DND-41 (cell line): Measurements from ENCODE around the gene SLC30A10.
"Not testable (repeated sequence)": the region's sequence is repeated elsewhere in the genome, so short reads cannot be mapped to it uniquely, and the experiment has no call there.

Experiments used
- ATAC-seq: fragments of 200-7000 bp; cut with Tn5 transposase; 3 replicates; pipeline ENCODE4 v1.9.1; 2021; ENCODE audit warnings: low read depth; ENCODE audit not compliant: insufficient read depth
- DNase-seq: peaks from one replicate; pipeline ENCODE4 v3.0.0-alpha.2; 2020
- H2AFZ ChIP-seq: 2 replicates; pipeline ENCODE4 v1.6.0; 2012; ENCODE audit warnings: low read depth, low read length
- H3K27ac ChIP-seq: 2 replicates; pipeline ENCODE4 v1.5.1; 2012; ENCODE audit warnings: low read length, inconsistent platforms
- H3K27me3 ChIP-seq: fragments of 200-600 bp; sonication (generic); 2 replicates; pipeline ENCODE4 v1.6.0; 2012; ENCODE audit warnings: low read length, mild to moderate bottlenecking, inconsistent platforms; ENCODE audit not compliant: insufficient read depth, poor library complexity
- H3K36me3 ChIP-seq: 2 replicates; pipeline ENCODE4 v1.5.1; 2012; ENCODE audit warnings: low read length, inconsistent platforms; ENCODE audit not compliant: insufficient read depth
- H3K4me1 ChIP-seq: 2 replicates; pipeline ENCODE4 v1.5.1; 2012; ENCODE audit warnings: mild to moderate bottlenecking, low read length; ENCODE audit not compliant: insufficient read depth
- H3K4me2 ChIP-seq: 2 replicates; pipeline ENCODE4 v1.6.0; 2012; ENCODE audit warnings: mild to moderate bottlenecking, moderate library complexity, low read length, inconsistent platforms; ENCODE audit not compliant: insufficient read depth
- H3K4me3 ChIP-seq, 2 experiments: fragments of 200-600 bp in 1 of 2; shearing (Covaris generic) in 1 of 2; 2 replicates each; pipeline ENCODE4 v1.5.1; 2012 to 2016; ENCODE audit warnings: inconsistent platforms in 2 of 2, low read length in 2 of 2, mild to moderate bottlenecking in 2 of 2, low read depth in 1 of 2, moderate library complexity in 1 of 2
- H3K79me2 ChIP-seq: 2 replicates; pipeline ENCODE4 v1.6.0; 2012; ENCODE audit warnings: low read length, inconsistent platforms; ENCODE audit not compliant: insufficient read depth
- H3K9ac ChIP-seq: 2 replicates; pipeline ENCODE4 v1.6.0; 2012; ENCODE audit warnings: low read depth, mild to moderate bottlenecking, inconsistent platforms, low read length, moderate library complexity
- H3K9me3 ChIP-seq: 2 replicates; pipeline ENCODE4 v1.5.1; 2012; ENCODE audit warnings: low read length, moderate library complexity, mild to moderate bottlenecking, inconsistent platforms; ENCODE audit not compliant: insufficient read depth, severe bottlenecking
- H4K20me1 ChIP-seq: 2 replicates; pipeline ENCODE4 v1.6.0; 2012; ENCODE audit warnings: low read length; ENCODE audit not compliant: insufficient read depth
- EZH2 ChIP-seq: IDR thresholded peaks from 3 replicates; pipeline ENCODE4 v1.6.1; 2012; ENCODE audit warnings: borderline replicate concordance, low read depth, mild to moderate bottlenecking, moderate library complexity, low read length, inconsistent platforms; ENCODE audit not compliant: severe bottlenecking
- TF ChIP-seq, protein P1 (sequence below): IDR thresholded peaks from 2 replicates; pipeline ENCODE4 v1.5.1; 2012; ENCODE audit warnings: borderline replicate concordance, low read length, moderate library complexity, mild to moderate bottlenecking; ENCODE audit not compliant: poor library complexity, severe bottlenecking; ENCODE audit errors: extremely low read depth

Gene SLC30A10

DNA sequence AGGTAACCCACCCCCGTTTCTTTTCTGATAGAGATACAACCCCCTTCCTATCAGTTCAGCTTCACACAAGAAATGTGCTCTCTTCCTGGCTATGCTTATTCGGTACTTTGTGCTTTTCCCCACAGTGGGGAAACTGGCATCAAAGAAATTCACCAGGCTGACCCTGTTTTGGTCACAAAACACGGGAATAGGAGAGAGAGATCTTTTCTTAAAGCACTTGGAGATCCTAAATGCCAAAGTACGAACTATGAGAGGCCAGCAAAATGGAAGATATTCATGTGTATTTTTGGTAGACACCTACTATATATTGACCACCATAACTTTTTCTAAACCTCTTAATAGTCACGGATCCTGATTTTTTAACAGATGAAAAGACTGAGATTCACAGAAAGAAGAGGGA, 30.0 kb downstream of the SLC30A10 start:
- Histone ChIP-seq H3K79me2 (no peaks in the 10 kb centered on the region), H3K36me3 (no peaks in the 10 kb centered on the region), H3K9me3 (no peaks in the 10 kb centered on the region), H4K20me1 (no peaks in the 10 kb centered on the region), H3K4me1 (no peaks in the 10 kb centered on the region), H3K27ac (no peak overlapping the region), H3K4me2 (no peak overlapping the region), H3K4me3 (no peak overlapping the region), H3K9ac (no peak overlapping the region), H2AFZ (no peak overlapping the region), H3K27me3 (no peaks in the 10 kb centered on the region)
- TF ChIP-seq, protein P1, sequence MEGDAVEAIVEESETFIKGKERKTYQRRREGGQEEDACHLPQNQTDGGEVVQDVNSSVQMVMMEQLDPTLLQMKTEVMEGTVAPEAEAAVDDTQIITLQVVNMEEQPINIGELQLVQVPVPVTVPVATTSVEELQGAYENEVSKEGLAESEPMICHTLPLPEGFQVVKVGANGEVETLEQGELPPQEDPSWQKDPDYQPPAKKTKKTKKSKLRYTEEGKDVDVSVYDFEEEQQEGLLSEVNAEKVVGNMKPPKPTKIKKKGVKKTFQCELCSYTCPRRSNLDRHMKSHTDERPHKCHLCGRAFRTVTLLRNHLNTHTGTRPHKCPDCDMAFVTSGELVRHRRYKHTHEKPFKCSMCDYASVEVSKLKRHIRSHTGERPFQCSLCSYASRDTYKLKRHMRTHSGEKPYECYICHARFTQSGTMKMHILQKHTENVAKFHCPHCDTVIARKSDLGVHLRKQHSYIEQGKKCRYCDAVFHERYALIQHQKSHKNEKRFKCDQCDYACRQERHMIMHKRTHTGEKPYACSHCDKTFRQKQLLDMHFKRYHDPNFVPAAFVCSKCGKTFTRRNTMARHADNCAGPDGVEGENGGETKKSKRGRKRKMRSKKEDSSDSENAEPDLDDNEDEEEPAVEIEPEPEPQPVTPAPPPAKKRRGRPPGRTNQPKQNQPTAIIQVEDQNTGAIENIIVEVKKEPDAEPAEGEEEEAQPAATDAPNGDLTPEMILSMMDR: no peak
- TF ChIP-seq EZH2: no peak
- ATAC-seq: no peak
- no peak for DNase-seq

DNA sequence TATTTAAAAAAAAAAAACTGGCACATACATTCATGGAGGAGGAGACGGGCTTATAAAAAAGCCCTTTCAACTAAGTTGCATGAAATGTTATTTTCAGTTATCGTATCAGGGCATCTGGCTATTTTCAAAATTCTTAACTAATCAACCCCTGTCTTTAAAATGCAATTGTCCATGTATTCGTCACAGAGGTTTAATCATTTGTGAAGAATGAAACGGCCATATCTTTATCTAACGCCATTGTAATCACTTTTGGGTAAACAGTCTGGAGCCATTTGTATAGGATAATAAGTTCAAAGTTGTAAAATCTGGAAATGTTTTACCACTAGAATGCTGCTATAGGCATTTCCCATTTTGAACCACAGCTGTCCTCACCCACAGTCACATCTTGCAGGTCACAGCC, 30.4 kb downstream of the SLC30A10 start:
- Histone ChIP-seq H3K27ac (no peak overlapping the region), H4K20me1 (no peaks in the 10 kb centered on the region), H3K79me2 (no peaks in the 10 kb centered on the region), H3K27me3 (no peaks in the 10 kb centered on the region), H3K4me2 (no peak overlapping the region), H3K36me3 (no peaks in the 10 kb centered on the region), H3K4me3 (no peak overlapping the region), H2AFZ (no peak overlapping the region), H3K4me1 (no peaks in the 10 kb centered on the region), H3K9ac (no peak overlapping the region), H3K9me3 (no peaks in the 10 kb centered on the region)
- no peak for DNase-seq
- TF ChIP-seq EZH2: no peak
- TF ChIP-seq, protein P1: no peak
- no peak for ATAC-seq

DNA sequence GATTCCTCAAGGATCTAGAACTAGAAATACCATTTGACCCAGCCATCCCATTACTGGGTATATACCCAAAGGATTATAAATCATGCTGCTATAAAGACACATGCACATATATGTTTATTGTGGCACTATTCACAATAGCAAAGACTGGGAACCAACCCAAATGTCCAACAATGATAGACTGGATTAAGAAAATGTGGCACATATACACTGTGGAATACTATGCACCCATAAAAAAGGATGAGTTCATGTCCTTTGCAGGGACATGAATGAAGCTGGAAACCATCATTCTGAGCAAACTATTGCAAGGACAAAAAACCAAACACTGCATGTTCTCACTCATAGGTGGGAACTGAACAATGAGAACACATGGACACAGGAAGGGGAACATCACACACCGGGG, 36.1 kb downstream of the SLC30A10 start:
- DNase-seq, ATAC-seq, H3K27me3 ChIP-seq, H3K9me3 ChIP-seq, H2AFZ ChIP-seq, H3K36me3 ChIP-seq, H3K4me3 ChIP-seq, H3K4me1 ChIP-seq, H4K20me1 ChIP-seq, H3K27ac ChIP-seq, H3K9ac ChIP-seq, H3K4me2 ChIP-seq, H3K79me2 ChIP-seq: not testable (repeated sequence)

DNA sequence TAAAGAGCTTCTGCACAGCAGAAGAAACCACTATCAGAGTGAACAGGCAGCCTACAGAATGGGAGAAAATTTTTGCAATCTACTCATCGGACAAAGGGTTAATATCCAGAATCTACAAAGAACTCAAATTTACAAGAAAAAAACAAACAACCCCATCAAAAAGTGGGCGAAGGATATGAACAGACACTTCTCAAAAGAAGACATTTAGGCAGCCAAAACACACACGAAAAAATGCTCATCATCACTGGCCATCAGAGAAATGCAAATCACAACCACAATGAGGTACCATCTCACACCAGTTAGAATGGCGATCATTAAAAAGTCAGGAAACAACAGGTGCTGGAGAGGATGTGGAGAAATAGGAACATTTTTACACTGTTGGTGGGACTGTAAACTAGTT, 36.5 kb downstream of the SLC30A10 start:
- not testable (repeated sequence) for H4K20me1 ChIP-seq, H3K4me3 ChIP-seq, H3K4me1 ChIP-seq, H2AFZ ChIP-seq, H3K27ac ChIP-seq, H3K4me2 ChIP-seq, H3K79me2 ChIP-seq, H3K9me3 ChIP-seq, H3K36me3 ChIP-seq, H3K9ac ChIP-seq, H3K27me3 ChIP-seq, DNase-seq, ATAC-seq

DNA sequence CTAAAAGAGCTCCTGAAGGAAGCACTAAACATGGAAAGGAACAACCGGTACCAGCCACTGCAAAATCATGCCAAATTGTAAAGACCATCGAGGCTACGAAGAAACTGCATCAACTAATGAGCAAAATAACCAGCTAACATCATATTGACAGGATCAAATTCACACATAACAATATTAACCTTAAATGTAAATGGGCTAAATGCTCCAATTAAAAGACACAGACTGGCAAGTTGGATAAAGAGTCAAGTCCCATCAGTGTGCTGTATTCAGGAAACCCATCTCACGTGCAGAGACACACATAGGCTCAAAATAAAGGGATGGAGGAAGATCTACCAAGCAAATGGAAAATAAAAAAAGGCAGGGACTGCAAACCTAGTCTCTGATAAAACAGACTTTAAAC, 39.7 kb downstream of the SLC30A10 start:
- not testable (repeated sequence) for DNase-seq, H3K27ac ChIP-seq, H3K9ac ChIP-seq, H4K20me1 ChIP-seq, H2AFZ ChIP-seq, H3K4me3 ChIP-seq, H3K36me3 ChIP-seq, H3K9me3 ChIP-seq, H3K27me3 ChIP-seq, H3K4me1 ChIP-seq, H3K4me2 ChIP-seq, H3K79me2 ChIP-seq, ATAC-seq
